Peyer's patch (tissue), 4 donors: ENCODE measurements around the gene MEGF8. TPM values are rescaled to one million over a fixed set of nuclear protein-coding genes. Genes with fewer than 3 reads are reported as not detected.

Experiments used
- DNase-seq, 3 donors: peaks; one replicate each; pipeline ENCODE4 v3.0.0-alpha.2; 2017 to 2019
- H3K27ac ChIP-seq, 4 donors: fragments of 200-600 bp; sonication (generic); one replicate each; pipeline ENCODE4 v1.5.1; 2016 to 2019
- H3K27me3 ChIP-seq, 2 donors: fragments of 200-600 bp; sonication (generic); one replicate each; pipeline ENCODE4 v1.5.1; 2019
- H3K36me3 ChIP-seq, 3 donors: fragments of 200-600 bp; sonication (generic); one replicate each; pipeline ENCODE4 v1.5.1; 2016 to 2019
- H3K4me1 ChIP-seq, 4 donors: fragments of 200-600 bp; sonication (generic); one replicate each; pipeline ENCODE4 v1.5.1; 2016 to 2019
- H3K4me3 ChIP-seq, 4 donors: fragments of 200-600 bp; sonication (generic); 1 replicate in 3 of 4; 2 replicates in 1 of 4; pipeline ENCODE4 v1.5.1; 2016 to 2019; ENCODE audit warnings: mild to moderate bottlenecking in 1 of 4
- H3K9me3 ChIP-seq, 4 donors: fragments of 200-600 bp; sonication (generic); one replicate each; pipeline ENCODE4 v1.5.1; 2016 to 2019; ENCODE audit warnings: mild to moderate bottlenecking in 1 of 4
- CTCF ChIP-seq, 6 experiments: fragments of 450-650 bp in 4 of 6; fragments of 200-600 bp in 2 of 6; sonication (generic) in 1 of 6; IDR thresholded peaks; one replicate each; pipeline ENCODE4 v1.5.1; 2017 to 2019; ENCODE audit warnings: antibody characterized with exemption in 6 of 6, mild to moderate bottlenecking in 3 of 6, moderate library complexity in 1 of 6
- POLR2A ChIP-seq, 2 donors: fragments of 450-650 bp; IDR thresholded peaks; one replicate each; pipeline ENCODE4 v1.5.1; 2017; ENCODE audit warnings: antibody characterized with exemption in 2 of 2, mild to moderate bottlenecking in 2 of 2, moderate library complexity in 2 of 2
- total RNA-seq, 4 donors: library from RNA; depleted of rRNA; stranded (reverse); fragments of >200 nt; gene quantifications; one replicate each; pipeline ENCODE4 v1.1.0, GENCODE V29; 2016

MEGF8 gene
- total RNA-seq, 4 donors from 2014 or later: 12.3 to 30.8 (median 22.3) TPM

GRCh38 chr19:42370068-42370520 lies 44.7 kb downstream of the MEGF8 start:
- TF ChIP-seq POLR2A (IDR thresholded peaks at IDR 0.05): no peak
- no peak for TF ChIP-seq CTCF (IDR thresholded peaks at IDR 0.05)
- DNase-seq: no peak
- Histone ChIP-seq H3K9me3 (no peaks in the 10 kb centered on the region), H3K27me3 (no peaks in the 10 kb centered on the region), H3K27ac (no peak overlapping the region), H3K4me3 (no peak overlapping the region), H3K4me1 (no peaks in the 10 kb centered on the region), H3K36me3 (peaks cover 0 to 3% (median 0%) of the 10 kb centered on the region in 3 donors)

- Histone ChIP-seq H3K36me3 (peaks cover 0 to 6% (median 0%) of the 10 kb centered on the region in 3 donors), H3K4me3 (no peak overlapping the region), H3K27me3 (no peaks in the 10 kb centered on the region), H3K4me1 (no peaks in the 10 kb centered on the region), H3K27ac (no peak overlapping the region), H3K9me3 (no peaks in the 10 kb centered on the region)
- TF ChIP-seq POLR2A (IDR thresholded peaks at IDR 0.05) (no peak), CTCF (IDR thresholded peaks at IDR 0.05) (no peak)
- no peak for DNase-seq
These were observed 45.3 kb downstream of the MEGF8 start for GRCh38 chr19:42370626-42371175.

DNA sequence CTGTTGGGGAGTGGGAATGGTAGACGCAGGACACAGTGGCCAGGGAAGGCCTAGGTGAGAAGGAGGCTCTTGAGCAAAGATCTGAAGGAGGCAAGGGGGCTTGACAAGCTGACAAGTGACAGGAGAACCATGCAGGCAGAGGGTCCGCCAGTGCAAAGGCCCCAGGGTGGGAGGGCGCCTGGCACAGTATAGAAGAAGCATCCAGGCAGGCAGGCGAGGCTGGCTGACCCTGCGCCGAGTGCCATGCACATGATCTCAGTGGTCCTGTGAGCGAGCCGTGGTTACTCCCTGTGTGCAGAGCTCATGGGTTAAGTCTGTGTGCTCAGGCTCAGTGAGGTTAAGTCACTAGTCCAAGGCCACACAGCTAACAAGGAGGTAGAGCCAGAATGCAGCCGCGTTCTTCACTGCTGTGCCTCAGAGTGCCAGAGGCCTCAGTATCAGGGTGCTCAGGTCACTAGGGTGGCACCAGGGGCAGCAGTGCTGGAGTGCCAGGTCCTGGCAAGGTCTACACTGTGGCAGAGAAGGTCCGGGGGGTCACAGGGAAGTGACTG lies 49.5 kb downstream of the MEGF8 start:
- Histone ChIP-seq H3K36me3 (peaks cover 0 to 11% (median 0%) of the 10 kb centered on the region in 3 donors), H3K4me1 (no peaks in the 10 kb centered on the region), H3K9me3 (no peaks in the 10 kb centered on the region), H3K4me3 (no peak overlapping the region), H3K27me3 (no peaks in the 10 kb centered on the region), H3K27ac (no peak overlapping the region)
- TF ChIP-seq CTCF (IDR thresholded peaks at IDR 0.05) (no peak), POLR2A (IDR thresholded peaks at IDR 0.05) (no peak)
- no peak for DNase-seq

DNA sequence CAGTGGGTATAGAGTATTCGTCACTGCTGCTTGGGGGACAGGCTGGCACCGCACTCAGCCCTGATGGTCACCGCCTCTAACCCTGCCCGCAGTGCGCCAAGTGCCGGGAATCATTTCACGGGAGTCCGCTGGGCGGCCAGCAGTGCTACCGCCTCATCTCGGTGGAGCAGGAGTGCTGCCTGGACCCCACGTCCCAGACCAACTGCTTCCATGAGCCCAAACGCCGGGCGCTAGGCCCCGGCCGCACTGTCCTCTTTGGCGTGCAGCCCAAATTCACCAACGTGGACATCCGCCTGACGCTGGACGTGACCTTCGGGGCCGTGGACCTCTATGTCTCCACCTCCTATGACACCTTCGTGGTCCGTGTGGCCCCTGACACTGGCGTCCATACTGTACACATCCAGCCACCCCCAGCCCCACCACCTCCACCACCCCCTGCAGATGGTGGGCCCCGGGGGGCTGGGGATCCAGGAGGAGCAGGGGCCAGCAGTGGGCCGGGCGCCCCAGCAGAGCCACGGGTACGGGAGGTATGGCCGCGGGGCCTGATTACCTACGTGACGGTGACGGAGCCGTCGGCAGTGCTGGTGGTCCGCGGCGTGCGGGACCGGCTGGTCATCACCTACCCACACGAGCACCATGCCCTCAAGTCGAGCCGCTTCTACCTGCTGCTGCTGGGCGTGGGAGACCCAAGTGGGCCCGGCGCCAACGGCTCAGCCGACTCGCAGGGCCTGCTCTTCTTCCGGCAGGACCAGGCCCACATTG lies 50.2 kb downstream of the MEGF8 start:
- H3K27ac ChIP-seq: no peak overlapping the region
- TF ChIP-seq CTCF (IDR thresholded peaks at IDR 0.05) (no peak), POLR2A (IDR thresholded peaks at IDR 0.05) (no peak)
- H3K36me3 ChIP-seq: peaks cover 0 to 11% (median 0%) of the 10 kb centered on the region in 3 donors

DNA sequence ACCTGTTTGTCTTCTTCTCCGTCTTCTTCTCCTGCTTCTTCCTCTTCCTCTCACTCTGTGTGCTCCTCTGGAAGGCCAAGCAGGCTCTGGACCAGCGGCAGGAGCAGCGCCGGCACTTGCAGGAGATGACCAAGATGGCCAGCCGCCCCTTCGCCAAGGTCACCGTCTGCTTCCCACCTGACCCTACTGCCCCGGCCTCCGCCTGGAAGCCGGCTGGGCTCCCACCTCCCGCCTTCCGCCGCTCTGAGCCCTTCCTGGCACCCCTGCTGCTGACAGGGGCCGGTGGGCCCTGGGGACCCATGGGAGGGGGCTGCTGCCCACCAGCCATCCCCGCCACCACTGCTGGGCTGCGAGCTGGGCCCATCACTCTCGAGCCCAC lies 50.7 kb downstream of the MEGF8 start:
- no peaks in the 10 kb centered on the region for H3K9me3 ChIP-seq
- no peaks in the 10 kb centered on the region for H3K4me1 ChIP-seq
- H3K27ac ChIP-seq: no peak overlapping the region
- H3K27me3 ChIP-seq: no peaks in the 10 kb centered on the region
- no peak overlapping the region for H3K4me3 ChIP-seq
- TF ChIP-seq CTCF (IDR thresholded peaks at IDR 0.05) (no peak), POLR2A (IDR thresholded peaks at IDR 0.05) (no peak)
- DNase-seq: no peak
- peaks cover 0 to 11% (median 0%) of the 10 kb centered on the region in 3 donors for H3K36me3 ChIP-seq

More for the DNA sequence above, 50.2 kb downstream of the MEGF8 start:
- no peaks in the 10 kb centered on the region for H3K9me3 ChIP-seq
- no peak overlapping the region for H3K4me3 ChIP-seq
- no peaks in the 10 kb centered on the region for H3K4me1 ChIP-seq
- no peak for DNase-seq
- no peaks in the 10 kb centered on the region for H3K27me3 ChIP-seq
